Activated naive CD4-positive, alpha-beta T cell treated with anti-CD3 and anti-CD28 coated beads for 36 hours (primary cell): Measurements from ENCODE around the gene FOXJ1. TPM values are rescaled to one million over a fixed set of nuclear protein-coding genes. Genes with fewer than 3 reads are reported as not detected.

Experiments
- CTCF ChIA-PET: fragments of 350-600 bp; sonication (Branson Sonifier 250); formaldehyde crosslinking; loops from one replicate; lab custom pipeline; 2021; ENCODE audit warnings: antibody characterized with exemption; lab: Charles Lee
- DNase-seq: peaks from one replicate; pipeline ENCODE4 v3.0.0-alpha.2; 2020
- H3K27ac Mint-ChIP-seq: one replicate; pipeline ENCODE4 v1.8.0; 2021; ENCODE audit warnings: mild to moderate bottlenecking, mixed read lengths
- H3K27me3 Mint-ChIP-seq: one replicate; pipeline ENCODE4 v1.8.0; 2021; ENCODE audit warnings: low read depth, mixed read lengths
- H3K36me3 Mint-ChIP-seq: one replicate; pipeline ENCODE4 v1.8.0; 2021; ENCODE audit warnings: low read depth, mixed read lengths
- H3K4me1 Mint-ChIP-seq: one replicate; pipeline ENCODE4 v1.8.0; 2021; ENCODE audit warnings: low read depth, mixed read lengths
- H3K4me3 Mint-ChIP-seq: one replicate; pipeline ENCODE4 v1.8.0; 2021; ENCODE audit warnings: mild to moderate bottlenecking, moderate library complexity, mixed read lengths
- H3K9me3 Mint-ChIP-seq: one replicate; pipeline ENCODE4 v1.8.0; 2021; ENCODE audit warnings: mixed read lengths
- intact Hi-C: fragments of 100-400 bp; cut with micrococcal nuclease; formaldehyde crosslinking; loops from one replicate; pipeline ENCODE4 v1.15.1; 2023
- total RNA-seq, 2 experiments: library from RNA; stranded (reverse); gene quantifications; one replicate each; pipeline ENCODE4 v1.2.3, GENCODE V29; 2021

Gene FOXJ1
- total RNA-seq, 2 experiments from 2014 or later, result 0.60 to 0.84 TPM

DNA sequence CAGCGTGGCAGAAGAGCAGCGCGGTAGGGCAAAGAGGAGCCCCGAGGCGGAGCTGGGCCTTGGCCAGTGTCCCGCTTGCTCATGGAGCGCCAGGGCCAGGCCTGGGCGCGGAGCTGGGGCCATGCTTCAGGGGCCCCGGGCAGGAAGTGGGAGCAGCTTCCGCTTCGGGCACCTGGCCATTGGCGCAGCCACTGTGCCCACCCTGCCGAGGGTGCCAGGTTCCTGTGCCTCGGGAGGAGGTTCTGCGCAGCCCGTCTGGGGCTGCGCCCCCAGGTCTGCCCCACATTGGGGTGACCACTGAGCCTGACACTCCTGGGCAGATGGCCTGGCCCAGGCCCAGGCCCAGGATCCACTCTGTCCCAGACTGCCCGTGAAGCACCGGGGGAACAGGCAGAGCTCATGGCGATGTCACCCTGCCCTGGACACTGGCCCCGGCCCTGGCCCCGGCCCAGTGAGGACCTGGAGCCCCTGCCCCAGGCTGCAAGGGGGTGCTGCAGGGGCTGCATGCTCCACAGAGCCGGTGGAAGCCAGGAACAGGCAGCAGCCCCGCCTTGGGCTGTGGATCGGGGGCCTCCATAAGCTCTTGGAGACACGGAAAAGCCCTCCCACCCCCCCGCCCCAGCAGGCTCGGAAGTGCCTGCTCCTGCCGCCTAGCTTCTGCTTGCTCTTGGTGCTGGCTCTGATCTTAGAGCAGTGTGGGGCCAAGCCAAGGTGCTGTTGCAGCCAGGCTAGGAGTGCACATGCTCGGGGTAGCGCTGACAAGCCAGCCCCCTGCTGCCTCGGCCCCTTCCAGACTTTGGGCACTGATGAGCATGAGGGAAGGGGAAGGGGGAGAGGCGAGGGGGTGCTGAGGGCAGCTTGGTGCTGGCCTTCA lies 35.9 kb upstream of the FOXJ1 start:
- no peak overlapping the region for H3K4me3 Mint-ChIP-seq
- H3K4me1 Mint-ChIP-seq, result peaks cover 55% of the 10 kb centered on the region
- H3K27ac Mint-ChIP-seq, result peak overlapping the region; percentile 61
- no peaks in the 10 kb centered on the region for H3K27me3 Mint-ChIP-seq
- peaks cover 9% of the 10 kb centered on the region for H3K36me3 Mint-ChIP-seq
- CTCF ChIA-PET, result interaction anchor here (1.0 to 7.8 kb wide), 4 partner anchors 10 to 103 kb away, joined by 3 to 91 read pairs (median 4); no protein-coding TSS in a partner anchor
- no peaks in the 10 kb centered on the region for H3K9me3 Mint-ChIP-seq
- no peak for DNase-seq
- intact Hi-C loops, result no loop called here

- Mint-ChIP-seq H3K27me3 (no peaks in the 10 kb centered on the region), H3K27ac (no peak overlapping the region)
Measured at GRCh38 chr17:76174037-76174436, 33.0 kb upstream of the FOXJ1 start.

DNA sequence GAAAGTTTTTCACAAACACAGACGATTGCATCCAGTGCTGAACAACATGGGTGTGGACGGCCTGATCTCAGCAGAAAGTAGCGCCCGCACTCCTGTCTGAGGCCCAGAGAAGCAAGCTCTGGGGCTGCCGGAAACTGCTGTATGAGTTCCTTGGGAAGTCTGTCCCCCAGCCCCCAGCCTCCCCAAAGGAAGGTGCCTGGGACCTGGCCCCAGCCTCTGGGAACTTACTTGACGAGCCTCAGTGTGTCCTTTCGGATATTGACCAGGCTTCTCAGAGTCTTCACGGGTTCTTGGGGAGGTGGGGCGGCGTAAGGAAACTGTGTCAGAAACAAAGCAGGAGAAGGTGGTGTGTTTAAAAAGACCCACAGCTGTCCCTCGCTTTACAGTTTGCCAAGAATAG lies 32.4 kb upstream of the FOXJ1 start:
- intact Hi-C loops, result no loop called here
- Mint-ChIP-seq H3K36me3 (peaks cover 4% of the 10 kb centered on the region), H3K4me1 (peaks cover 25% of the 10 kb centered on the region), H3K27me3 (no peaks in the 10 kb centered on the region), H3K9me3 (no peaks in the 10 kb centered on the region), H3K27ac (no peak overlapping the region), H3K4me3 (no peak overlapping the region)
- CTCF ChIA-PET, result no interaction called here
- DNase-seq, result no peak

More at GRCh38 chr17:76174037-76174436, 33.0 kb upstream of the FOXJ1 start:
- H3K4me1 Mint-ChIP-seq, result peaks cover 30% of the 10 kb centered on the region
- no peaks in the 10 kb centered on the region for H3K9me3 Mint-ChIP-seq
- peaks cover 2% of the 10 kb centered on the region for H3K36me3 Mint-ChIP-seq
- CTCF ChIA-PET, result no interaction called here
- intact Hi-C loops, result no loop called here
- no peak for DNase-seq
- no peak overlapping the region for H3K4me3 Mint-ChIP-seq

GRCh38 chr17:76171706-76172105 lies 30.7 kb upstream of the FOXJ1 start:
- intact Hi-C loops, result no loop called here
- Mint-ChIP-seq H3K36me3 (peaks cover 8% of the 10 kb centered on the region), H3K4me1 (peaks cover 18% of the 10 kb centered on the region), H3K9me3 (no peaks in the 10 kb centered on the region), H3K27ac (no peak overlapping the region), H3K27me3 (no peaks in the 10 kb centered on the region), H3K4me3 (no peak overlapping the region)
- no peak for DNase-seq
- CTCF ChIA-PET, result interaction anchor here (0.7 to 1.5 kb wide), 3 partner anchors 8 to 12 kb away, joined by 3 to 4 read pairs (median 4); no protein-coding TSS in a partner anchor

GRCh38 chr17:76170114-76170513 lies 29.1 kb upstream of the FOXJ1 start:
- Mint-ChIP-seq H3K27ac (no peak overlapping the region), H3K36me3 (peaks cover 8% of the 10 kb centered on the region), H3K4me3 (no peak overlapping the region), H3K9me3 (no peaks in the 10 kb centered on the region), H3K4me1 (peaks cover 12% of the 10 kb centered on the region), H3K27me3 (no peaks in the 10 kb centered on the region)
- CTCF ChIA-PET, result interaction anchor here (1.4 to 1.5 kb wide), 2 partner anchors 10 to 19 kb away, joined by 4 to 9 read pairs; no protein-coding TSS in a partner anchor
- DNase-seq, result no peak
- intact Hi-C loops, result no loop called here

- Mint-ChIP-seq H3K36me3 (peaks cover 12% of the 10 kb centered on the region), H3K27me3 (no peaks in the 10 kb centered on the region), H3K27ac (no peak overlapping the region), H3K4me1 (peaks cover 15% of the 10 kb centered on the region), H3K9me3 (no peaks in the 10 kb centered on the region), H3K4me3 (no peak overlapping the region)
- CTCF ChIA-PET, result interaction anchor here (0.7 to 1.2 kb wide), 6 partner anchors 11 to 153 kb away, joined by 3 to 4 read pairs (median 3); no protein-coding TSS in a partner anchor
- no peak for DNase-seq
- intact Hi-C loops, result no loop called here
Measured at GRCh38 chr17:76166906-76167305, 25.9 kb upstream of the FOXJ1 start.

- CTCF ChIA-PET, result interaction anchor here (0.7 to 1.2 kb wide), 6 partner anchors 12 to 404 kb away, joined by 3 to 4 read pairs (median 3); no protein-coding TSS in a partner anchor
- Mint-ChIP-seq H3K4me3 (no peak overlapping the region), H3K4me1 (peaks cover 15% of the 10 kb centered on the region), H3K36me3 (peaks cover 12% of the 10 kb centered on the region), H3K27ac (peak overlapping the region; percentile 61), H3K9me3 (no peaks in the 10 kb centered on the region), H3K27me3 (no peaks in the 10 kb centered on the region)
- intact Hi-C loops, result no loop called here
- DNase-seq, result peak; percentile 58
Measured at GRCh38 chr17:76166168-76166567, 25.1 kb upstream of the FOXJ1 start.

DNA sequence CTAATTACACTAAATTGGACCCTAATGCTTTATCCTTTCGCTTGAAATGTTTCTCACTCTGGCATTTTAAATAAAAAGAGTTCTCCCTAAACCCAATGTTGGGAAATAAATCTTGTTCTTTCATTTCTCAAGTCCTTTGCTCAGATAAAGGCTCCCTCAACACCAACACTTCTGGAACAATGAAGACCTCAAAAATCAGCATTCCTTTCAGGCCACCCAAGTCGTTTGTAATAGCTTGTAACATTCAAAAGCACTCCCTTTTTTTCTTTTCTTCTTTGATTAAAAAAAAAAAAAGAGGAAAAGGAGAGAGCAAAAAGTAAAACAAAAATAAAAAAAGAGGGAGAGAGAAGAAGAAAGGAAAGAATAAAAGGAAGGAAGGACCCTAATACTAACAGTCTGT lies 23.3 kb upstream of the FOXJ1 start:
- Mint-ChIP-seq H3K4me1 (peaks cover 15% of the 10 kb centered on the region), H3K36me3 (peaks cover 14% of the 10 kb centered on the region), H3K27me3 (no peaks in the 10 kb centered on the region), H3K4me3 (no peak overlapping the region), H3K27ac (no peak overlapping the region), H3K9me3 (no peaks in the 10 kb centered on the region)
- DNase-seq, result no peak
- CTCF ChIA-PET, result no interaction called here
- intact Hi-C loops, result no loop called here

DNA sequence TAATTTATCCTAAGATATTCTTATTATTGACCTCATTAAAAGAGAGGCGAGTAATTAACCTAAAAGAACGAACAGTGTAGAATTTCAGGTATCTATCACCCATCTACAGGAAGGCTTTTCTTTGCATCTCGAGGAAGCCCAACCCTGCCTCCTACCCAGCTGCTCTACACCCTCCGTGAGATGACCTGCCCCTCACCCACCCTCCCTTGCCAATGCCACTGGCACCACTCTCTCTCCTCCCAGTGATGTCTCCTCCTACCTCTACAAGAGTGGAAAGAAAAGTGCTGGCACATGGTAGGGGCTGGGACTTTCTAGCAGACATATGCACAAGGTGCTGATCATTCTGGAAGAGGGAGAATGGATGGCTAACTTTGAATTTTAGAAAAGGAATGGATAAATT lies 22.9 kb upstream of the FOXJ1 start:
- peaks cover 14% of the 10 kb centered on the region for H3K36me3 Mint-ChIP-seq
- intact Hi-C loops, result no loop called here
- no peak overlapping the region for H3K4me3 Mint-ChIP-seq
- H3K4me1 Mint-ChIP-seq, result peaks cover 13% of the 10 kb centered on the region
- no peaks in the 10 kb centered on the region for H3K9me3 Mint-ChIP-seq
- CTCF ChIA-PET, result no interaction called here
- H3K27me3 Mint-ChIP-seq, result no peaks in the 10 kb centered on the region
- H3K27ac Mint-ChIP-seq, result no peak overlapping the region
- no peak for DNase-seq

DNA sequence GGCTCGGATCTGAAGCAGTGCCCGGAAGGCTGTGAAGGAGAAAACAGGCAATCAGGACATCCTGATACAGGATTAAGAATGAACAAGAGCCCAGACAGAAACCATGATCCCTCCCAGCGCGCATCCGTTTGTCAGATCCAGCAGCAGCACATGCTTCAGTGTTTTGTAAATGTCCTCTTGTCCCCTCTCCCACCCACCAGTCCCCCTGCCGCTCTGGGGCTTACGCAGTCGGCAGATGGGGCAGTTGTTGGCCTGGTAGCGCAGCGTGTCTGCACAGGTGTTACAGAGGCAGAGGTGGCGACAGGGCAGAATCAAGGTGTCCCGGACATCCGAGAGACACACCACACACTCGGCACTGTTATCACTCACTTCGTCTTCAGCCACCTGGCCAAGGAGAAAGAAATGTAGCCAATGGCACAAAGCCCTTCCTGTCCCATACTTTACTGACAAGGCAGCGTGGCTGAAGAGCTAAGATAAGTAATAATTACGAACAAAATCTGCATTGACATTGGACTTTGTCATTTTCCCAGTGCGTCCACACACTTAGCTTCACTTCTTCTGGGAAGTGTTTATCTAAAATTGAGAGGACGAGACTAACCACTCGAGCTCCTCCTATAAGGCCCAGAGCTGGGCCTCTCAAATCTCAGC lies 20.7 kb upstream of the FOXJ1 start:
- no peak overlapping the region for H3K4me3 Mint-ChIP-seq
- no peaks in the 10 kb centered on the region for H3K27me3 Mint-ChIP-seq
- no peaks in the 10 kb centered on the region for H3K9me3 Mint-ChIP-seq
- CTCF ChIA-PET, result interaction anchor here (0.8 to 1.0 kb wide), 2 partner anchors 10 to 19 kb away, joined by 3 read pairs; no protein-coding TSS in a partner anchor
- H3K36me3 Mint-ChIP-seq, result peaks cover 19% of the 10 kb centered on the region
- no peak for DNase-seq
- H3K27ac Mint-ChIP-seq, result no peak overlapping the region
- peaks cover 14% of the 10 kb centered on the region for H3K4me1 Mint-ChIP-seq
- intact Hi-C loops, result no loop called here

DNA sequence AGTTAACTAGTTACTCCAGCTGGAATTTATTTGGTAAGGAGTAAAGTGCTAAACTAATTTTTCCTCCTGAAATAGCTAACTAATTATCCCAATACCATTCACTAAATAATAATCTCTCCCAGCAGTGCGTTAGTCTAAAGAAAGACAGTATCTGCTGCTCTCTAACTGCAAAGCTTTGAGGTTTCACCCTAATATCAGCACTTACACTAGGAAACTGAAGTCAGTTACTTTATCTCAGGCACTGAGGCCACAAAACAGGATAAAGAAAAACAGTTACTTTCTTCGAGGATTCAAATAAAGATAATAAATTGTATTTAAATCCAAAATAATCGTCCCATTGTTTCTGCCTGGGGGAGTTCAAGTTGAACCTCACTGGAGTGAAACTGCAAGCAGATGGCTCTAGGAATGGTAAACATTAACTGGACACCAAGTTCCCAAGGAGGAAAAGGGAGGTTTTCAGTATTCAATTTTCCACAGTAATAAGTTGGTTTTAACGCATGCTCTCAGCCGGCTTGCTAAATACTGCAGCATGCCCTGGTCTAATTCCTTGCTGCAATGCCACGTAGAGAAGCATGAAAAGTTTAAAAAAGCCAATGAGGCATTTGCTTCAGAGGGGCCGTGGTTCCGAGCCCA lies 20.0 kb upstream of the FOXJ1 start:
- Mint-ChIP-seq H3K36me3 (peaks cover 19% of the 10 kb centered on the region), H3K9me3 (no peaks in the 10 kb centered on the region), H3K4me1 (peaks cover 9% of the 10 kb centered on the region), H3K27ac (no peak overlapping the region), H3K4me3 (no peak overlapping the region), H3K27me3 (no peaks in the 10 kb centered on the region)
- intact Hi-C loops, result no loop called here
- CTCF ChIA-PET, result interaction anchor here (0.6 to 1.2 kb wide), 2 partner anchors 11 to 130 kb away, joined by 4 read pairs; no protein-coding TSS in a partner anchor
- no peak for DNase-seq

- intact Hi-C loops, result no loop called here
- H3K36me3 Mint-ChIP-seq, result peaks cover 20% of the 10 kb centered on the region
- DNase-seq, result no peak
- peaks cover 7% of the 10 kb centered on the region for H3K4me1 Mint-ChIP-seq
- CTCF ChIA-PET, result no interaction called here
- H3K9me3 Mint-ChIP-seq, result no peaks in the 10 kb centered on the region
- H3K27ac Mint-ChIP-seq, result no peak overlapping the region
- H3K27me3 Mint-ChIP-seq, result no peaks in the 10 kb centered on the region
- H3K4me3 Mint-ChIP-seq, result no peak overlapping the region
Measured at GRCh38 chr17:76159157-76159556, 18.1 kb upstream of the FOXJ1 start.
